CD4-positive, alpha-beta T cell treated with Interferon alpha-2 for 1 hour (primary cell): ENCODE data around the gene NLRP3.
"Not testable (repeated sequence)": the region's sequence is repeated elsewhere in the genome, so short reads cannot be mapped to it uniquely, and the experiment has no call there.

Experiments used
- DNase-seq, 2 donors: peaks; one replicate each; pipeline ENCODE4 v3.0.0-alpha.2; 2020 to 2022

NLRP3 gene

GRCh38 chr1:247474367-247474766 is 58.4 kb downstream of the NLRP3 start:
- no peak for DNase-seq

- DNase-seq: no peak
Measured at GRCh38 chr1:247475793-247476192, 59.8 kb downstream of the NLRP3 start.

- not testable (repeated sequence) for DNase-seq
Measured at GRCh38 chr1:247476328-247477058, 60.5 kb downstream of the NLRP3 start.

- no peak for DNase-seq
Measured at GRCh38 chr1:247482747-247483146, 66.8 kb downstream of the NLRP3 start.

GRCh38 chr1:247487057-247487456 is 71.1 kb downstream of the NLRP3 start:
- DNase-seq: peak; percentile 35 to 67

GRCh38 chr1:247491328-247491727 is 75.4 kb downstream of the NLRP3 start:
- no peak for DNase-seq

- no peak for DNase-seq
Measured at GRCh38 chr1:247493106-247493505, 77.1 kb downstream of the NLRP3 start.

- no peak for DNase-seq
Measured at GRCh38 chr1:247494767-247495166, 78.8 kb downstream of the NLRP3 start.

GRCh38 chr1:247496581-247497285 is 80.8 kb downstream of the NLRP3 start:
- no peak for DNase-seq
